GM18867 (cell line): Measurements from ENCODE around the gene EBP.
A peak's percentile ranks its signal among the peaks of the same experiment; 100 is the strongest.
"Not testable (repeated sequence)": the region's sequence is repeated elsewhere in the genome, so short reads cannot be mapped to it uniquely, and the experiment has no call there.

Experiments
- ATAC-seq: cut with Tn5 transposase; IDR thresholded peaks from one replicate; pipeline ENCODE4 v1.9.1; 2021; ENCODE audit warnings: mild to moderate bottlenecking, moderate library complexity; ENCODE audit not compliant: unreplicated experiment

Gene EBP

DNA sequence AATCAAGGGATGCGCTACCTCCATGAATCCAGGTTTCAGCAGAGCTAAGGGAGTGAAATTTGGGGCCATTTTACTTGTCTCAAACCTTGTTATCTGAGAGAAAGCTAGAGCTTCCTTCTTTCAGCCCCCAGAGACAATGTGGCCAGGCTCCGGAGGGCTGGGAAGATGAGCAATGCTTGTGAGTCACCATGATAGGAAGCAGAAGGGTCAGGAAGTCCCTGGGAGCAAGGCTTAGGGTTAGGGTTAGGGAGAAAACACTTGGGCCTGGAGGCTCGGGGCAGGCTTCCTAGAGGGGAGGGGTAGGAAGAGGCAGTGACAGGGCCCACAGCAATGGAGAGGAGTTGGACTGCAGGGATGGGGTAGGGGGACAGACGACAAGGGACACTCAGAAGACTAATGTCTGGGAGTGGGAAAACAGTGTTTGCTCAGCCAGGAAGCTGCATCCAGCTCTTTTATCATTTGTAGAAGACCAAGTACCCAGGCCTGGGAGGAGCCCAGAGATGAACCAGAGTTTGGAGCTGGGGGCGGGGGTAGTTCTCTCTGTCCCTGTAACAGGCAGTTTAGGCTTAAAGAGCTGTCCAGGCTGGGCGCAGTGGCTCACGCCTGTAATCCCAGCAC, 29.2 kb upstream of the EBP start:
- ATAC-seq = no peak

DNA sequence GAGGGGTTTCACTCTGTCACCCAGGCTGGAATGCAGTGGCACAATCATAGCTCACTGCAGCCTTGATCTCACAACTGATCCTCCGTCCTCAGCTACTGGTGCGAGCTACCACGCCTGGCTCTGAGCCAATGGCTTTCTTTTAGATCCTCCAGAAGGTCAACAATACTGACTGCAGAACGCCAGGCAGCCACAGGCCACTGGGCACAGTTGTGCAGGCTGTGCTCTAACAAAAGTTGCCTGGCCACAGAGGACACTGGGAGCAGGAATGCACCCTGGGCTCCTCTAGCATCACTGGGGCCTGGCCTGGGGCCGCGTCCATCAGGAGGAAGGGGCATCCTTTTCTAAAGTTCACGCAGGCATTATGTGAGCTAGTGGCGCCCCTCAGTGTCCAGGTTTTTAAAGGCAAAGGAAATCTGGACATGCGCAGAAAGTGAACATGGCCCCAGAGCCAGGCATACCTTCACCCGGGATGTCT, 27.7 kb upstream of the EBP start:
- ATAC-seq = no peak

DNA sequence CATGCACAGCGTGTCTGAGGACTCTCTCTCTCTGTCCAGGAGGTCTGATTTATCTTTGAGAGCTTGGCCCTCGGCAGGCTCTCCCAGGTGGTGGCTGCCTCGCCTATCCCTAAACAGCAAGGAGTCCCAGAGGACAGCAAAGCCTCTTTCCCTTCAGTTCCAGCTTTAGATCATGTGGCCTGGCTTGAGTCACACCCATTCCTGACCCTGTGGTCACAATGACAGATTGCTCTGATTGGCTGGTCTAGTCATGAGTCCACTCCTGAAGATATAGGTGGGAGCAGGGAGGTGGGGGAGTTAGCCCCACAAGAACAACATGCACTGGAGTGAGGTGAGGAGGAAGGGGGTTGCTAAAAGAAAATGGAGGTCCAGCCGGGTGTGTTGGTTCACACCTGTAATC, 24.9 kb upstream of the EBP start:
- no peak for ATAC-seq

- ATAC-seq = no peak
Observed at GRCh38 chrX:48497871-48498270, 23.7 kb upstream of the EBP start.

DNA sequence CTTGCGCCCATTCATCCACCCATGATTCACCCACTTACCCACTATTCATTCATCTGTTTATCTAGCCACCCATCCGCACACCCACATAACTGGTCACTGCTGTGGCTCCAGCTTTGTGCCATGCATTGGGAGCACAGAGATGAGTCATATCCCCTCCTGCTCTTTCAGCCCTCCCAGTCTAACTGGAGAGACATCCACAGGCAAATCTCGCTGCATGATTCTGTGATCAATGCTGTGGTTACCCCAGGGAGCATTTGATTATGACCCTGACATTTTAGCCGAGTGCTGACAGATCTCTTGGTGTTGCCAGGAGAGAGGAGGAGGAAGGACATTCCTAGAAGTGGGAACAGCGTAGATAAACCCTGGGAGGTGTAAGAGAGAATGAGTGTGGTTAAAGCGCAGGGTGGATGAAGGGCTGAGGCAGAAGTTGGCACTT, 23.2 kb upstream of the EBP start:
- no peak for ATAC-seq

GRCh38 chrX:48504261-48504660, 17.3 kb upstream of the EBP start:
- no peak for ATAC-seq

- ATAC-seq = no peak
Observed at GRCh38 chrX:48505481-48505880, 16.1 kb upstream of the EBP start.

GRCh38 chrX:48507246-48507645, 14.4 kb upstream of the EBP start:
- no peak for ATAC-seq

DNA sequence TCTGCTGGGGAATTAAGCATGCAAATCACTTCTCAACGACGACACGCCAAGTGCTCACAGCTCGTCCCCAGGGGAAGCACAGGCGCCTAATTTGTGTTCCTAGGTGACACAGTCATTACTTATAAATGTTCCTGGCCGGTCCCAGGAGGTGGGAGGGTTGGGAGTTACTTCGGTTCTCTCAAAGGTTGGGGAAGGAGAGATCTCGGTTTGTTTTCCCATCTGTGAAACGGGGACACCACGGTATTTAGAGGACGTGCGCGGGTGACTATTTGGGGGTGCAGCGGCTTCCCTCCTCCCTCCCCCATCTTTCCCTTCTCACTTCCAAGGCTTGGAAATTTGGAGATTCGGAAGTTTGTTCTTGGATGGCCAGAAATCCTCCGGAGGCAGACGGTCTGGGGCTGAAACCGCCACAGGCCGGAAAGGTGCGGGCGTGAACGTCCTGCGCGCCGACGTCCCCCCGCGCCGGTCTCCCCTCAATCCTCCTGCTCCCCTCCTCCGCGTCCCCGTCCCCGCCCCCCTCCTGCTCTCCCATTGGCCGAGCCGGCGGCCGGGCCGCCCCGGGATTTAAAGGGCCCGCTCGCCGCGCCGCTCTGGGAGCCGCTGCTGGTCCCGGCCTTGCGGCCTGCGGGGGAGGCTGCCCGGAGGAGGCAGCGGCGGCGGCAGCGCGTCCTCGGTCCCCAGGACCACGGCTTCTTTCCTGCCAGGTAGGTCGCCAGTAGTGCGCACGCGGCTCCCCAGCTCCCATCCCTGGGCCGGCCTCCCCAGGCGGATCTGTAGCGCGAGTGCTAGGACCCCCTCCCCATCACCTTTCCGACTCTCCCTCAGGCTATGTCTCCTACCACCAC, 13.0 kb upstream of the EBP start, which contains the start of gene PORCN:
Gene PORCN (plus strand): TSS at position 593 of the 845 bp plus-strand sequence. CDS start 829 bp downstream, outside the sequence.
- ATAC-seq = peak; percentile 75

GRCh38 chrX:48509245-48509590, 12.4 kb upstream of the EBP start:
- no peak for ATAC-seq

- no peak for ATAC-seq
Observed at GRCh38 chrX:48509619-48510018, 12.0 kb upstream of the EBP start.

GRCh38 chrX:48511560-48511959, 10.0 kb upstream of the EBP start:
- no peak for ATAC-seq

DNA sequence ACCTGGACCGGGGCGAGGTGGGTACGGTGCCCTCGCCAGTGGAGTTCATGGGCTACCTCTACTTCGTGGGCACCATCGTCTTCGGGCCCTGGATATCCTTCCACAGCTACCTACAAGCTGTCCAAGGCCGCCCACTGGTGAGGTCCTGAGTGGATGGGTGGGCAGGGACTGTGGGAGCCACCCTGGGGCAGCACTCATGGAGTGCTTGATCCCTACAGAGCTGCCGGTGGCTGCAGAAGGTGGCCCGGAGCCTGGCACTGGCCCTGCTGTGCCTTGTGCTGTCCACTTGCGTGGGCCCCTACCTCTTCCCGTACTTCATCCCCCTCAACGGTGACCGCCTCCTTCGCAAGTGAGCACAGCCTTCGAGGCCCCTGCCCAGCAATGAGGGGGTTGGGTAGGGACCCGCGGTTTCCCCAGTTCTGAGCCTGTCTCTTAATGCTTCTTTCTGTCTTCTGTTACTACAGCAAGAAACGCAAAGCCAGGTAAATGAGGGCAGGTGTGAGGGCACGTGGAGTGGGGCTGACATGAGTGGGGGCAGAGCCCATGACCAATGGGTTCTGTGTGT, 9.2 kb upstream of the EBP start:
- ATAC-seq = no peak

DNA sequence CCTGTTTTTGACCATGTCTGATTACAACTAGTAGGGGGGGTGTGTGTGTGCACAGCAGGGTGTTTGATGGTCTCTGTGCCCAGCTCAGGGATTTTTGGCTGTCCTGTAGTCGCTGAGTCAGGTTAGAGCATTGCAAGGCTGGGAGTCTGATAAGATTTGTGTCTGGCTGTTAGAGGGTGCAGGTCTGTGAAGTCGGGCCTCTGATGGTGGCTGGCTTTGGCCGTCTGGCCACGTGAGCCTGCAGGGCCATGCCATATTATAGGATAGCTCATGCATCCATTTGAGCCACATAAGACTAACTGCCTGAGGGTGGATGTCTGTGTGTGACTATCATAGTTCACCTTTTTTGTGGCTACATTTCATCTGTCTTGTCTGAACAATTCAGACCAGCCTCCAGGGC, 7.9 kb upstream of the EBP start:
- ATAC-seq = no peak

DNA sequence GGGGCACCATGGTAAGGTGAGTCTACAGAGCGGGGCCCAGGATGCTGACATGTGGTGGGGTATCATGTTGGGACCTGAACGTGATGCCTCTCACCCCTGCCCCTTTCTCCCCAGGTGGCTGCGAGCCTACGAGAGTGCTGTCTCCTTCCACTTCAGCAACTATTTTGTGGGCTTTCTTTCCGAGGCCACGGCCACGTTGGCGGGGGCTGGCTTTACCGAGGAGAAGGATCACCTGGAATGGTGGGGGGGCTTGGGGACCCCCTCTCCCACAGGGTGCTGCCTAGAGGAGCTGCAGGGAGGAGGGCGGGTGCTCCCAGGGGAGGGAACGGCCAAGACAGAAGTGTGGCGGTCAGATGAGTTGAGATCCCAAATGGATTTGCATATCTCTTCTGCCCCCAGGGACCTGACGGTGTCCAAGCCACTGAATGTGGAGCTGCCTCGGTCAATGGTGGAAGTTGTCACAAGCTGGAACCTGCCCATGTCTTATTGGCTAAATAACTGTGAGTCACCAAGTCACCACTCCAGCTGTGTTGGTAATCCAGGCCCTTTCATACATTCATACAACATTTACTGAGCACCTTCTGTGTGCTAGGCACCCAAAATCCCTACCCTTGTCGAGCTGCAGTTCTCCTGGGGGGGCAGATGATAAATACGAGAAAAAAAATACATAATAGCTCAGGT, 7.3 kb upstream of the EBP start:
- ATAC-seq = no peak

GRCh38 chrX:48514868-48515460, 6.6 kb upstream of the EBP start:
- no peak for ATAC-seq

GRCh38 chrX:48515842-48516241, 5.8 kb upstream of the EBP start:
- no peak for ATAC-seq

GRCh38 chrX:48516285-48516684, 5.3 kb upstream of the EBP start:
- no peak for ATAC-seq

GRCh38 chrX:48516987-48517386, 4.6 kb upstream of the EBP start:
- no peak for ATAC-seq

DNA sequence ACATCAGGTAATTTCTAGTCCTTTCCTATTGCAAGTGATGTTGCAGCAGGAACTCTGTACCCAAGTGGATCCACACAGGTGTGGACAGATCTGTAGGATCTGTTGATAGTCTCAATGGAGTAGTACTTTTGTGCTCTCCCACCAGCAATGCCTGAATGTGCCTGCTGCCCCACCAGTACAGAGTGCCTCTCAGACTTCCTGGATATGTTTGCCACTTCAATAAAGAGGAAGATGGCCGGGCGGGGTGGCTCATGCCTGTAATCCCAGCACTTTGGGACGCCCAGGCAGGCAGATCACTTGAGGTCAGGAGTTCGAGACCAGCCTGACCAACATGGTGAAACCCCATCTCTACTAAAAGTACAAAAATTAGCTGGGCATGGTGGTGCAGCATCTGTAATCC, 2.1 kb upstream of the EBP start:
- not testable (repeated sequence) for ATAC-seq

GRCh38 chrX:48520455-48520854, 1.2 kb upstream of the EBP start:
- no peak for ATAC-seq
